ENCODE measurements around the gene FIS1.

DNA sequence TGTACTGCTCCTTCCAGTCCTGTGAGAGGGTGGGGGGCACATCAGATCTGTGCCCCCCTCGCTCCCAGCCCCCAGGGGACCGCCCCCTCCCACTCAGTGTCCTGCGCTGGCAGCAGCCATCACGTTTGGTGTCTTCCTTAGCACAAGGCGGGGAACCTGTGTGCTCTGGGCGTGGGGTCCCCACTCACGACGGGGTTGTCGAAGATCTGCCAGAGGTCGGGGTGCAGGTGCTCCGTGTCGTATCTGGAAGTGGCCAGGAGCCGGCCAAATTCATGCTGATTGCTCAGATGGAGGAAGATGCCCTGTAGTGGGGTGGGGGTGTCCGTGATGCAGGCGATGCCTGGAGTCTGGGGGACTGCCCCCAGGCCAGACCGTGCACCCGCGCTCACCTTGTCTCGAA, 34.7 kb downstream of the FIS1 start:
- TF ChIP-seq POLR2AphosphoS5 (IDR thresholded peaks at IDR 0.05; ENCODE audit: low read depth, low read length) = no peak
- TF ChIP-seq POLR2A (IDR thresholded peaks at IDR 0.05; ENCODE audit: low read depth, low read length) = no peak
- TF ChIP-seq TAF1 (IDR thresholded peaks at IDR 0.05; ENCODE audit: low read depth, low read length) = no peak
- no peak for TF ChIP-seq POU2F2 (IDR thresholded peaks at IDR 0.05; ENCODE audit: low read depth, low read length)
- TF ChIP-seq SPI1 (IDR thresholded peaks at IDR 0.05; ENCODE audit: low read depth, low read length) = no peak
- TF ChIP-seq PAX5 (IDR thresholded peaks at IDR 0.05; ENCODE audit: insufficient read depth, low read length, severe bottlenecking) = no peak

Data from GM12891 (cell line).